Measurements from ENCODE around the gene GRHL3. TPM values are rescaled to one million over a fixed set of nuclear protein-coding genes. Genes with fewer than 3 reads are reported as not detected.

The GRHL3 gene
- total RNA-seq, 1 experiment from 2014 or later: 1.1 TPM

GRCh38 chr1:24355466-24355865 lies 36.3 kb downstream of the GRHL3 start:
- no peaks in the 10 kb centered on the region for H4K20me1 ChIP-seq (ENCODE audit: insufficient read depth)
- H3K4me3 ChIP-seq: no peak overlapping the region
- ChIA-PET CTCF (no interaction called here), POLR2A (ENCODE audit: unreplicated experiment) (no interaction called here)
- no peak for DNase-seq
- H3K27ac ChIP-seq: no peak overlapping the region
- no peaks in the 10 kb centered on the region for H3F3A ChIP-seq (ENCODE audit: insufficient read depth, low read depth)
- no peak overlapping the region for H2AFZ ChIP-seq
- H3K4me2 ChIP-seq: no peak overlapping the region
- H3K4me1 ChIP-seq (replicated peaks; ENCODE audit: insufficient read depth): no peaks in the 10 kb centered on the region
- H3K36me3 ChIP-seq (ENCODE audit: low read depth): no peaks in the 10 kb centered on the region
- no peaks in the 10 kb centered on the region for H3K9me3 ChIP-seq (ENCODE audit: insufficient read depth, low read depth)
- H3K79me2 ChIP-seq (ENCODE audit: low read depth): no peaks in the 10 kb centered on the region
- H3K27me3 ChIP-seq (ENCODE audit: insufficient read depth, low read depth): no peaks in the 10 kb centered on the region
- no TSS peak for BruUV-seq (replicated peaks)
- TF ChIP-seq CTCF (conservative IDR thresholded peaks at IDR 0.05) (no peak), EZH2 (IDR thresholded peaks at IDR 0.05; ENCODE audit: low read depth) (no peak)
- no peaks in the 10 kb centered on the region for H3K9me2 ChIP-seq (ENCODE audit: insufficient read depth)
- intact Hi-C loops (cut with micrococcal nuclease; ENCODE audit: unreplicated experiment): no loop called here

- BruUV-seq (replicated peaks): no TSS peak
- H3K36me3 ChIP-seq (ENCODE audit: low read depth): no peaks in the 10 kb centered on the region
- no peaks in the 10 kb centered on the region for H3K27me3 ChIP-seq (ENCODE audit: insufficient read depth, low read depth)
- TF ChIP-seq EZH2 (IDR thresholded peaks at IDR 0.05; ENCODE audit: low read depth): no peak
- no peak for TF ChIP-seq CTCF (conservative IDR thresholded peaks at IDR 0.05)
- H4K20me1 ChIP-seq (ENCODE audit: insufficient read depth): no peaks in the 10 kb centered on the region
- ChIA-PET CTCF (interaction anchor here (0.8 kb wide), 1 partner anchor 306 kb away, joined by 3 read pairs; no protein-coding TSS in a partner anchor), POLR2A (ENCODE audit: unreplicated experiment) (no interaction called here)
- no peak overlapping the region for H3K27ac ChIP-seq
- H3K9me3 ChIP-seq (ENCODE audit: insufficient read depth, low read depth): no peaks in the 10 kb centered on the region
- H3K4me3 ChIP-seq: no peak overlapping the region
- H3K4me1 ChIP-seq (replicated peaks; ENCODE audit: insufficient read depth): no peaks in the 10 kb centered on the region
- no peak overlapping the region for H2AFZ ChIP-seq
- no peak for DNase-seq
- H3F3A ChIP-seq (ENCODE audit: insufficient read depth, low read depth): no peaks in the 10 kb centered on the region
- no peak overlapping the region for H3K4me2 ChIP-seq
- H3K79me2 ChIP-seq (ENCODE audit: low read depth): no peaks in the 10 kb centered on the region
- intact Hi-C loops (cut with micrococcal nuclease; ENCODE audit: unreplicated experiment): no loop called here
- H3K9me2 ChIP-seq (ENCODE audit: insufficient read depth): no peaks in the 10 kb centered on the region
Observed at GRCh38 chr1:24357038-24357437, 37.9 kb downstream of the GRHL3 start.

- Histone ChIP-seq H3K27me3 (ENCODE audit: insufficient read depth, low read depth) (no peaks in the 10 kb centered on the region), H4K20me1 (ENCODE audit: insufficient read depth) (no peaks in the 10 kb centered on the region), H3K36me3 (ENCODE audit: low read depth) (no peaks in the 10 kb centered on the region), H3K9me3 (ENCODE audit: insufficient read depth, low read depth) (no peaks in the 10 kb centered on the region), H3K4me3 (no peak overlapping the region), H3F3A (ENCODE audit: insufficient read depth, low read depth) (peaks cover 17% of the 10 kb centered on the region; the same call in 1 of the 2 replicates), H2AFZ (no peak overlapping the region), H3K79me2 (ENCODE audit: low read depth) (no peaks in the 10 kb centered on the region), H3K27ac (no peak overlapping the region), H3K9me2 (ENCODE audit: insufficient read depth) (no peaks in the 10 kb centered on the region), H3K4me1 (replicated peaks; ENCODE audit: insufficient read depth) (peaks cover 27% of the 10 kb centered on the region), H3K4me2 (no peak overlapping the region)
- POLR2A ChIA-PET (ENCODE audit: unreplicated experiment): interaction anchor here (0.7 kb wide), 1 partner anchor 75 kb away, joined by 5 read pairs; no protein-coding TSS in a partner anchor
- intact Hi-C loops (cut with micrococcal nuclease; ENCODE audit: unreplicated experiment): no loop called here
- TF ChIP-seq CTCF (conservative IDR thresholded peaks at IDR 0.05) (no peak), EZH2 (IDR thresholded peaks at IDR 0.05; ENCODE audit: low read depth) (no peak)
- no TSS peak for BruUV-seq (replicated peaks)
- no peak for DNase-seq
- CTCF ChIA-PET: no interaction called here
Observed at GRCh38 chr1:24360681-24361080, 41.5 kb downstream of the GRHL3 start.

Measured in PC-9 (cell line).